ENCODE measurements around the gene SLC9A3.
"Not testable (repeated sequence)": the region's sequence is repeated elsewhere in the genome, so short reads cannot be mapped to it uniquely, and the experiment has no call there.

Gene SLC9A3

GRCh38 chr5:486597-486996, 37.7 kb downstream of the SLC9A3 start:
- not testable (repeated sequence) for DNase-seq

- no peak for DNase-seq
These were observed 38.2 kb downstream of the SLC9A3 start for GRCh38 chr5:485946-486491.

DNA sequence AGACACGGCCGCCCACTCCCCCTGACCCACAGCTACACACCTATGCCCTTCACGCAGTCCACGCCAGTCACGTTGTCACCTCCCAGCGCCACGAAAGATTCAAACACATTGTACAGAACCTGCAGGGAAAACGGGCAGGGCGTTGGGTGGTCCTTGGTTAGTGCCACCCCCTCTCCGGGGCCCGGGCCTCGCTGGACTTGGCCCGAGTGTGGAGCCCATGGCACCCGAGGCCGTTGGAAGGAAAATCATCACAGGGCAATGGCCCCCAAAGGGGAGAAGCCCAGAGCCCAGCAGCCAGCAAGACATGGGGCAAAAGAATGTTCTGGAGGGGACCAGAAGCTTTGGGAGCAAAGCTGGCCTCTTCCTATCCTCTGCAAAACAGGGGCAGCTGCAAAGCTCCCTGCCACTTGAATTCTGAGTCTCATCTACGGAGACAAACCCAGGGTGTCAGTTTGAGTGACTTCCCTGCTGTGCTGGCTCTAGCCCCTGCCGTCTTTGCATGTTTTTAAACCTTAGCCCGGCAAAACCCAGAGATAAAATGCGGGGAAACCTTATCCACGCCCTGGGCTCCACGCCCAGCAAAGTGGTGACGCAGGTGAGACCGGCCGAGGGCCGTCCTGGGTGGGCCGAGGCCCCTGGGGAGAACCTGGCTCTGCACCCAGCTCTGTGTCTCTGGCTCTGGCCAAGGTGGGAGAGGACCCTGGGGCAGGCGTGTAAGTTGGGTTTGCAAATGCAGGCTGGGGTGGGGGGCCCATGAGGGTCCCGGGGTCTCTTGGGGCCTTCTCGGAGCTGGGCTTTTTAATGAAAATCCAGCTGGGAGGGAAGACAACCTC, 38.9 kb downstream of the SLC9A3 start:
- no peak for DNase-seq

DNA sequence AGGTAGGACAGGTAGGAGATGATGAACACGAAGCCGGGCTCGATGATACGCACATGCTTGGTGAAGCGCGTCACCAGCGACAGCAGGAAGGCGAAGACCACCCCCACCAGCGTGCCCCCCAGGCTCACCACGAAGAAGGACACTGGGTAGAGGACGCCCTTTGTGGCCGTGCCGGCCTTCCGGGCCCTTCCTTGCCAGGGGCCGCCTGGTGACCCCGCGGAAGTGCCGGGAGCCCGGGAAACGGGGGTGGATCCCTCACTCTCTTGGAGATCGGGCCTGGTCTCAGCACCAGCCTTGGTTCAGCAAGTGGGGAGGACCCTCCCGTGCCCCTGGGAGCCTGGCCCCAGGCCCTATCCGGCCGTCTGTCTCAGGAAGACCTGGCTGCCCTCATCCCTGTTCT, 39.7 kb downstream of the SLC9A3 start:
- no peak for DNase-seq

DNA sequence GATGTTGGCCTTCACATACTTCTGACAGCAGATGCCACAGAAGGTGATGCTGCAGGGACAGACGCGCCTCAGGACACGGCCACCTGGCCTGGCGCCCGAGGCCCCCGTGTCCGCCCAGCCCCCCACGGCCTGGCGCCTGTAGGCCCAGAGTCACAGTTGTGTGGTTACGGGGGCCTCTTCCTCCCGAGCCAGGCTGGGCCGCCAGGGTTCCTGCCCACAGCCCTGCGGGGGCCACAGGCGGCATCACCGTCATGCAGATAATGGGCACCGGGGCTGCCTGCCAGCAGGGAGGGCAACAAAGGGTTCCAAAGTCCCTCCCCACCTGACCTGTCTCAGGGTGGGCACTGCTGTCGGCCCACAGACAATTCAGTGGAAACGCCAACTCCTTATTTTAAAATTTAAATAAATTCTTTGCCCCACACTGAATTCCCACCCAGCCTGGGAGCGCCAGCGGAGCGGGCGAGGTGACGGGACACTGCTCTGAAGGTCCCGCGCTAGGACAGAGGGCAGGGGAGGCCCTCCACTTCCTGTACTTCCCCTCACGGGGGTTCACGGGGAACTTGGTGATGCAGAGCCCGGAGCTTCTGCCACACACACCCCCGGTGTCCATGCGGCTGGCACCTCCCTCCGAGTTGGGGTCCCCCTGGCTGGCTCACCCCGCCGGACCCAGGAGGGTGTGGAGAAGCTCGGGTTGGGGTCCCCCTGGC, 40.7 kb downstream of the SLC9A3 start:
- no peak for DNase-seq

DNA sequence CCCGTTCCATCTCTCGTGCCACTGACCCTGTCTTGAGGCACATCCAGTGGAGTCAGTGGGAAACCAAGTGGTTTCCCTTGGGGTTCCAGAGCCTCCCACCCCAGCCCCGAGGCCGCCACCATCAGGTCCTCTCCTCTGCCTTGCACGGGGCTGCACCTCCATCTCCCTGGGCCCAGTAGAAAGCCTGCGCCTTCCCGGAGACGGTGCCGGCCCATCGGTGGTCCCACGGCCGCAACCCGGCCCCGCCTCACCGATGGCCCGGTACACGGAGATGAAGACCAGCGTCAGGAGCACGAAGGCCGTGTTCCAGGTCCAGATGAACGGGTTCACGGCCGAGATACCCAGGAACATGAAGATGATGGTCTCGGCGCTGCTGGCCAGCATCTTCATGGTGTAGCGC, 41.2 kb downstream of the SLC9A3 start:
- DNase-seq = no peak

DNA sequence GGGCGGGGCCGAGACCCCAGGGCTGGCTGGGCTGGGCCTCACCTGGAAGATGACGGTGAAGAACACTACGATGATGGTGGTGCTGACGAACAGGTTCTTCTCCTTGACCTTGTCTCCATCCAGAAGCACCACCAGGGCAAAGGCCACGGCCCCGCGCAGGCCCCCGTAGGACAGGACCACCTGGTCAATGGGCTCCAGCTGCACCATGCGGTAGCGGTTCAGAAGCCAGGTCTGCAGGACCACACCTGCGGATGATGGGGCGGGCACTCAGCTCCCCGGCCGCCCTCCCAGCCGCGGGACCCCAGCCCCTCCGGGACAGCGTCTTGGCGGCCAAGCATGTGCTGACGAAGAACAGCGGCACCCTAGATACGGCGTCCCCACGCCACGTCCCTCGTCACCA, 41.7 kb downstream of the SLC9A3 start:
- DNase-seq = no peak

DNA sequence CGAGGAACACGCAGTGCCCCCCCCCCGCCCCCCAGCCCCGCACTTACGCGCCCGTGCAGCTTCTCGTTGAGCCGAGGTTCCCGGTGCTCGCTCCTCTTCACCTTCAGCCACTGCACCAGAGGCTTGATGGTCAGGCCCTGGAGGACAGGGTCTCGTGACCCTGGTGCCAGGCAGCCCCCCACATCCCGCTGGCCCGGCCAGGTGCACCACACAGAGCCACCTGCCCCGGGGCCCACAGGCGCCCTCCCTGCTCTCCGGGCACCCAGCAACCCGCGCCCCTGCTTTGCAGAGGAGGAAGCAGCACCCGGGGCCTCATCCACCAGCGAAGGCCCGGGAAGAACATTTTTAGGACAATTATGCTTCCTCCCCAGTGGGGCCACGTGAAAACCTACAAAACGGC, 42.2 kb downstream of the SLC9A3 start:
- no peak for DNase-seq

DNA sequence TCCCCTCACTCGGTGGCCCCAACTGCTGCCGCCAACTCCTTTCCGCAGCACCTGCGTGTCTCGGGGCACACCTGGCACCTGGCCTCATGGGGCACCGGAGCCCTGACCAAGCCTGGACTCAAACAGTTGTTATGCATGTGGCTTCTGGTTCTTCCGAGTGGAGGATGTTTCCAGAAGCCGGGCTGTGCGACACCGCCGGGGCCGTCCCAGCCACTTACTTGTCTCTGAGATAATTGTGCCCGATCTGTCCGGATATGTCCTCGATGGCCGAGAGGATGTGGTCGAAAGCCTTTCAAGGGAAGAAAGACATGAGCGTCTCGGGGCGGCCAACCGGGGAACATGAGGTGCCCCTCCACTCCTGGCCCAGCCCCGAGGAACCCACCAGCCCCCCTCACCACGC, 42.9 kb downstream of the SLC9A3 start:
- no peak for DNase-seq

DNA sequence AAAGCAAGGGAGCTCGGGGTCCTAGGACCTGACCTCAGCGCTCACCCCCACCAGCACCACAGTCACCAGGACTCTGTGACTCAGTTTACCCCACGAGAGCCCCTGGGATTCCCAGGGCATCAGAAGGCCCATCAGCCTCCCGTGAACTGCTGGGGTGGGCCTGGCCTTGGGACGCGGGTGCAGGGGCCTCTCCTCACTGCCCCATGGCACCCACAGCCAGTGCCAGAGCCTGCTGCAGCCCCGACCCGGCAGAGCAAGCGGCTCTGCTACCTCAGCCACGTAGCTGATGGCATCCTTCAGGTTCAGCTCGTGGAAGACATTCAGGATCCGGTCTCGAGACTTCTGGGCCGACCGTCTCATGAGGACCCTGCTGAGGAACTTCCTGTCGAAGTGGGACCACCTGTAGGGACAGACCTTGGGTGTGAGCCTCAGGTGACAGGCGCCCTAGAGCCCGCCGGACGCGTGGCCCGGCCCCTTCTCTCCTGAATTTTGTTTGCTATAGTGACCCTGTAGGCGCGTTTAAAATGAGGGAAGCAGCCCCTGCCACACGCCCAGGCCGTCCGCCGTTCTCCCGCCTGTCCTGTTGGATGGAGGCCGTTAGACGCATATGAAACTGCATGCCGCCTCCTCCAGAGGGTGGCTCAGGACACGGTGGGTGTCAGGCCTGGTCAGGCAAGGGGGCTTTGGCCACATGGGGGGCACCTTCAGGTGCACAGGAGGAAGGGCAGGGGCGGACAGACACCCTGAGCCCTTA, 44.5 kb downstream of the SLC9A3 start:
- DNase-seq = no peak

DNA sequence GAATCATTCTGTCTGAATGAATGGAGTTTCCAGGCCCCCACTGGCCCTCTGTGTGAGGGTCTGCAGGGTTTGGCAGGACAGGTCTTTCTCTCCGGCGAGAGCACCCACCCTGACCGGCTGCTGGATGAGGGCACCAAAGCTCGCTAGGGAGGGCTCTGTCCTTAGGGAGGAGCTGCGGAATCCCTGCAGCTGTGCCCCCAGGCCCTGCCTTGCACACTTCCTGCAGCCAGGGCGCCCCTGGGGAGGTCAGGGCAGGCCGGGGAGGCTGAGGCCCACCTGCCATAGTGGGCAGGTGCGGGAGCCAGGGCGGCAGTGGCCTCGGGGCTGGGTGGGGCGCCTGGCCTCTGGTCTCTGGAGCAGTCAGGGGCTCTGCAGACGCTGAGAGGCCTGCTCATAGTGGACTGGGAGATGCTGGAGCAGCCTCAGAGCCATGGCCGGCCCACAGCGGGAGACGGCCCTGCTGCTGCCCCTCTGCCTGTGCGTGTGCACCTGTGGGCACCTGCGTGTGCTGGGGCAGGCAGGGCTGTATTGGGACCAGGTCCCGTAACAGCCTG, 45.2 kb downstream of the SLC9A3 start:
- no peak for DNase-seq

- no peak for DNase-seq
These were observed 45.8 kb downstream of the SLC9A3 start for GRCh38 chr5:478369-478981.

DNA sequence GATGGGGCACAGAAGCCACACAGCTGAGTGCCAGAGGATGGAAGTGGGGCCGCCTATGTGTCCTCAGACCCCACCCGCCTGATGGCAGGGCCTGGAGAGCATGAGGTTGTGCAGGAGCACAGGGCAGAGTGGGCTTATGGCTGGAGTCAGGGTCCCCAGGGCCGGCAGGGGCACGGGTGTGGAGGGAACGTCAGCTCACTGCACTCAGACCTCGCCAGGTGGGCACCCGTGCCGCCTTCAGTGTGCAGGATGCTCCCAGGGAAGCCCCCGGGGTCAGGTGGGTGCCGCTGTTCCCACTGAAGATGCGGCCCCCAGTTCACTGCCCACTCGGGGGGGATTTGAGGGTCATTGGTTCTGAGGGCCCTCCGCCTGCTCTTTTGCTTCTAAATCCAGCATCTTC, 46.4 kb downstream of the SLC9A3 start:
- DNase-seq = no peak

DNA sequence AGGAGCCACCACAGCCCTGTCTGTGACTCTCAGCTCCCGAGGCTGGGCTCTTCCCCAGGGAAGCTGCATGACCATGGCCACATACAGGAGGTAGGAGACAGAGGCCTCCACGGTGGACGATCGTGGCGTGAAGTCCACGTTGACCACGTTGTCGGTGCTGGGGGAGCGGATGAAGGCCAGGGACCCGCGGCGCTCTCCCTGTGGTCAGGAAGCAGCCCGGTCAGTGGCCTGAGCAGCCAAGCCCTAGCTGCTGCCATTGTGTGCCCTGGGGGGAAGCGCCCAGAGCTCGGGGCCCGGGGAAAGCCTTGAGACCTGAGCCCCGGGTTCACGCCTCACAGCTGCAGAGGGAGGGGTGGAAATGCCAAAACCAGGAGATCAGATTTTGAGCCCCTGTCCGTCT, 47.0 kb downstream of the SLC9A3 start:
- DNase-seq = no peak

DNA sequence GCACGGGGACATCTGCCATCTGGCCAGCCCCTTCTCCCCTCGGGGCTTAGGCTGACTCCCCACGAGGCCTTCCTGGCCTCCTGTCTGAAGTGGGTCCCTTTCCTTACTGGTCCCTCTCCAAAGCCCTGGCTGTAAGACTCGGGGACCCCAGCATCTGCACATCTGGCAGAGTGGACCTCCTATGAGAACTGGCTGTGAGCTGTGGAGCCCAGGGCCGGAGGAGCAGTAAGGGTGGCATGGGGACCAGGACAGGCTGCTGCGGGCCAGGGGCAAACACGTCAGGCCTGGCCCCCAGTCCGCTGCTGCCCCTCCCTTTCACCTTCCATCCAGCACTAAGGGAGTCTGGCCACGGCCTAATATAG, 47.5 kb downstream of the SLC9A3 start:
- no peak for DNase-seq

- DNase-seq = no peak
These were observed 48.0 kb downstream of the SLC9A3 start for GRCh38 chr5:476102-476813.

DNA sequence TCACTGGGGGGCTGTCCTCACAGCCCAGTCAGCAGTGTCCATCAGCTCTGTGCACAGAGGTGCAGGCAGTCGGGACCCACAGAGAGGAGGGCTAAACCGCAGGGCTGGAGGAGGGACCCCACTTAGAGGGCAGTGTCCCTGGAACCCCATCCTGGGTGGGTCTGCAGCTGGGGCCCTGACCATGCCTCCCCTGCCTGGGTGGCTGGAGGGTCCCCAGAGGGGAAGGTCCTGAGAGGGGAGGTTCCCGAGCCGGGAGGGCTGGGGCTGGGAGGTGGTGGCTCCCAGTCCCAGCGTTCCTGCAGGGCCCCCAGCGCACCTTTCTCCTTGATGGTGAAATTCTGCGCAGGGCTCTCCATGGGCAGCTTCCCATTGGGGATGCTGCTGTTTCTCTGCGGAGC, 48.5 kb downstream of the SLC9A3 start:
- DNase-seq = no peak

GRCh38 chr5:474840-475661, 49.2 kb downstream of the SLC9A3 start:
- no peak for DNase-seq

- not testable (repeated sequence) for DNase-seq
These were observed 49.9 kb downstream of the SLC9A3 start for GRCh38 chr5:474232-474839.

DNA sequence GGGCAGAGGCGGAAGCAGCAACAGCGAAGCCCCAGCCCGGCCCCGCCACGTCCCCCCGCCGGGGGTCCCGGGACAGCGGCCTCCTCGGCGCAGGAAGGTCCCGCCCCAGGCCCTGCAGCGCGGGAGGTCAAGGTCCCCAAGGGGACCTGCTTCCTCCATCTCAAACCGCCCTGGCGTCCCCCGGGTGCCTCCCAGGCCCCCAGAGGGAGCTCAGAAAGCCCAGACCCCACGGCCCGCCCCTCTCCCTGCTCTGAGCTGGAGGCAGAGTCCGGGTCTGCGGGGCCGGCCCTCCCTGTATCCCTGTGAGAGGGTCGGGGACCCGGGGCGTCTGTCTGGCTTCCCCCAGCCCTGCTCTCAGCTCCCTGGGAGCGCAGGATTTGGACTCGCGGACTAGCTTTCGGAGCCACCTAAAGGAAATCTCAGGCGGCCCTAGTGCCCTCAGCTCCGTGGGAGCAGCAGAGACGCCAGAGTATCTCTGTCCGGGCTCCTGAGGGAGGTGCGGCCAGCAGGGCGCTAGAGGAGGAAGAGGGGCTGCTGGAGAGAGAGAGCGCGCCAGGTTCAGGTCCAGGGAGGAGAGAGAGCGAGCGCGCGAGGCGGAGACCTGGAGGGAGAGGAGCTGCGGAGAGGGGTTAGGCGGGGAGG, 50.6 kb downstream of the SLC9A3 start:
- DNase-seq = peak; percentile 52

Data from stimulated activated CD8-positive, alpha-beta memory T cell treated with anti-CD3 and anti-CD28 coated beads, Interleukin-4, amount 100 ng/mL, for 48 hours (primary cell).